ENCODE measurements around the gene TKTL1.

Gene TKTL1

GRCh38 chrX:154362085-154362742 is 66.6 kb downstream of the TKTL1 start:
- no peak for DNase-seq (ENCODE audit: low spot score)

DNA sequence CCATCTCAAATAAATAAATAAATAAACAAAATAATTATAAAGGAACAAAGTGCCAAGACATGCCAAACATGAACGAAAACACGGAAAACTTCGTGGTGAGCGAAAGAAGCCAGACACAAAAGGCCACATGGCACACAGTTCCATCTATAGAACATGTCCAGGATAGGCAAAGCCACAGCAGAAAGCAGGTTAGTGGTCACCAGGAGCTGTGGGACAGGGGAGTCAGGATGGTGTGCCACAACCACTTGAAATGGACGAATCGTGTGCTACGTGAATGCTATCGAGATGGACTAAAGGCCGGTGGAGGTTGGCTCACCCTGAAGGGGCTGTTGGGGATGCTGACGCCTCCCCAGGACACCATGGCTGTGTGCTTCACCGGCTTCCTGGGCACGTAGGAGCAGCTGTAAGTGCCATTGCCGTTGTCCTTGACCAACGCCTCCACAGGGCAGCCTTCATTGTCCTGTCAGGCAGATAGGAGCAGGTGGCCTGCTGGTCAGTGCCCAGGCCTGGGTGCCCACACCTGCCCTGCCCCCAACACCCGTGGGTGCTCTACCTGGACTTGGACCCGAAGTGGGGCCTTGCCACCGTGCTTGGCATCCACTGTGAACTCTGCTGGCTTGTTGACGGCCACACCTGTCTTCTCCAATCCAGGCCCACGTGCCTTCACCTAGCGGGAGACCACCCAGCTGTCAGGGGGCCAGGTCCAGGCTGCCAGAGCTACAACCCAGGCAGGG is 68.3 kb downstream of the TKTL1 start:
- DNase-seq (ENCODE audit: low spot score): no peak

DNA sequence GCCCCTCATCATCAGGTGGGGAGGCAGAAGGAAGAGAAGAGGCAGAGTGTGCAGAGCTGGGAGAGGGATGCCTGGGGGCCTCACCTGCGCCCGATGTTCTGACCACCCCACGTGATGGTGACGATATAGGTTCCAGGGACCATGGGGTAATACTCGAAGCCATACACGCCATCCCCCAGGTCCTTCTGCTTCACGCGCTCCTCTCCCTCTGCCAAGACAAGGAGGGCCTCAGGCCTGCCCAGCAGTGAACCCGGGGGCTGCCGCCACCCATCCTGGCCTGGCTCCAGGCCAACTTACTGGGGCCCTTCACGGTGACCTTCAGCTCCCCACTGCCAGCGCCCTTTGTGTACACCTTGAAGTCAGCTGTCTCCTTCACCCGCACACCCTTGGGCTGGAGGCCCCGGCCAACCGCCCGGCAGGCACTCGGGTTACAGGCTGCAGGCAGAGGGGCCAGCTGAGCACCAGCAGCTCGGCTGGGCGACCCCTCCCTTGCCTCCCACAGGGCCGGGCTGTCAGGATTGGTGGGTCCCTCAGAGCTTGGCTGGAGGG is 69.5 kb downstream of the TKTL1 start:
- DNase-seq (ENCODE audit: low spot score): no peak

GRCh38 chrX:154365997-154366665 is 70.5 kb downstream of the TKTL1 start:
- no peak for DNase-seq (ENCODE audit: low spot score)

DNA sequence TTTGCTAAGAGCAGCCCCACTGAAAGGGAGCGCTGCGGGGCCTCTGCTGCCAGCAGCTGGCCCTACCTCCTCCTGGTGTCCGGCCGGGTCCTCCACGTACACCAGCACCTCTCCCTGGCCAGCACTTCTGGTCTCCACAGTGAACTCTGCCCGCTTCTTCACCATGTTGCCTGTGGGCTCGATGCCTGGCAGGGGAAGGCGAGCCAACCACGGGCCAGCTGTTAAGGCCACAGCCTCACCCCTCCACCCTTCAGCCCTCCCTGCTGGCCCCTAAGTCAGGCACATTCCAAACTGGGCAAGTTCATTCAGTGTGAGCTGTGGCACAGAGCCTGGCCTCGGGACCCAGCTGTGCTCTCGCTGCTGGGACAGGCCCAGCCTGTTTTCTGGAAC is 71.1 kb downstream of the TKTL1 start:
- no peak for DNase-seq (ENCODE audit: low spot score)

DNA sequence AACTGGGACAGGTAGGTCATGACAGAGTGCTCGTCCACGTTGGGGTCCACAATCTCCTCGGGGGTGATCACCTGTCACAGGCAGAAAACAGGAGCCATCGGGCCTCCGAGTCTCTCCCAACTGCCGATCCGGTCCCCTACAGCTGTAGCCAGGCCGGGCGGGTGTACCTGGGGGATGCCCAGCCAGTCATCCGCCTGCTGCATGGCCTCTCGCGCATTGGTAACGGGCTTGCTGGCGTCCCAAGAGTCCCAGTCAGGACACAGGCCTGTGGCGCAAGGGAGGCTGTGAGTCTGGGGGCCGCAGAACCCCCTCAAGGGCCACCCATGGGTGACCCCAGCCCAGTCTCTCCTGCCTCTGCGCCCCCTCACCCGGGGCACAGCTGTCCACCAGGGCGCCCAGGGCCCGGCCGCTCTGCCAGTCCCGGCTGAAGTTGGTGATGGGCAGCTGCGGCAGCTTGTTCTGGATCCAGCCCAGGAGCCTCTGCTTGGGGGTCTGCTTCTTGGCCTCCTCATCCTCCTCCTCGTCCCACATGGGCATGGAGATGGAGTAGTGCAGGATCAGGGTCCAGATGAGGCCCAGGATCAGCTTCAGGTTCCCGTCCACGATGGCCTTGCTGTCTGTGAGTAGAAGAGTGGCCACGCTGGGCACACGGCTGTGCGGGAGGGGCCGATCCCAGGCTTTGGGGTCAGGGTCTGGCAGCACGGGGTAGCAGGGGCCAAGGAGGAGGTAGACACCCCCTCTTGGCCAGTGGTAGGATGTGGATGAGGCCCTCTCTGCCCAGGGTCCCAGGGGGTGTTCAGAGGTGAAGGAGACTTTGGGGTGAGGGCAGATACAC is 72.1 kb downstream of the TKTL1 start:
- no peak for DNase-seq (ENCODE audit: low spot score)

DNA sequence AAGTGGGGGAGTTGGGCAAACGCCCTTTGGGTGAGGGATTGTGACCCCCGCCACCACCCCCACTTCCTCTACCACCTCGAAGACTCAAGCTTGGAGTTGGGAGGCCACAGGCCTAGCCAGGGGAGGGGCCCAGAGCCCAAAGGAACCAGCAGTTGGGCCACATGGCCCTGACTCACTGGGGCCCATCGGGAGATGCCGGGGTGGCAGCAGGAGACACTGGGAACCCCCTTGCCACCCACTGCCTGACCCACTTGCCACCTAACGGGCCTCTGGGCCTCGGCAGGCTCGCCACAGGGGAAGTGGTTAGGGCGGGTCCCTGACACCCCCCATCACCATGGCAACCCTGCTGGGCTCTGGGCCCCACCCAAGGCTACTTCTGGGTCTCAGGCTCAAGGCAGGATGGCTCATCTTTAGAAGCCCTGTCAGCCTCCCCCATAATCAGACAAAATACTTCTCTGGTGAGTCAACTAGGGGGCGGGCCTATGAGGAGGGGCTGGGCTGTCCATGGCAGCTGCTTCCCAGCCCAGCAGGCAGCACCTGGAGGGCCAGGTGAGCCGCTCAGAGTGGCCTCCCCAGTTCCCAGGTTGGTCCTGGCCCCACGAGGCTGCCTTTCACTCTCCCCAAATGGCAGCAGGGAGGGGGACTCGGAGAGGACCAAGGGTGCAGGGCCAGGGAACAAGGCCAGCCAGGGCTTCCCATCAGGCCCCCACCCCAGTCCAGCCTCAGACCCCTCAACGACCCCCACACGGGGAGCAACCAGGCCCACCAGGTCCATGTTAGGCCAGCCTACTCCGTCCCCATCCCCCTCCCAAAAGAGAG is 73.2 kb downstream of the TKTL1 start:
- DNase-seq (ENCODE audit: low spot score): peak; percentile 95

GRCh38 chrX:154369449-154370299 is 74.1 kb downstream of the TKTL1 start:
- DNase-seq (ENCODE audit: low spot score): peak; percentile 74

- no peak for DNase-seq (ENCODE audit: low spot score)
Measured at GRCh38 chrX:154370300-154371016, 74.9 kb downstream of the TKTL1 start.

- DNase-seq (ENCODE audit: low spot score): peak; percentile 93
Measured at GRCh38 chrX:154371017-154371788, 75.6 kb downstream of the TKTL1 start.

GRCh38 chrX:154371789-154372300 is 76.2 kb downstream of the TKTL1 start:
- DNase-seq (ENCODE audit: low spot score): no peak

DNA sequence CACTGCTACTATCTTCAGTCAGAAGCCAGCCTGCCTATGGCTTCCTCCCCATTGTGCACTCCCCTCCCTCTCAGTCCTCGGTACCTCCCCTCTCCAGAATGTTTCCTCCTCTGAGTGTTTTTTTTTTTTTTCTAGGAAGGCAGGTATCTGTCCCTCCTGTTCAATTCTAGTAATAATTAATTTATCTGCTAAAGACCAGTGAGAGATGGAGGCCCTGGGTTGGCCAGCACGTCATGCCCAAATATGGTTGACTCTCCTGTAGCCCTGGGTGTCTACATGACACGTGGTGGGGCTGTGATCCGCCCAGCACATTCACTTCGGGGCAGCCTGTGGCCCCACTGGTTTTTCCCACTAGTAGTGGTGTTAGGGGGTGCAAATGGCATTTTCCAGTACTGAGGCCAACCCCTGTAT is 77.0 kb downstream of the TKTL1 start:
- DNase-seq (ENCODE audit: low spot score): peak; percentile 42

GRCh38 chrX:154373340-154374306 is 78.0 kb downstream of the TKTL1 start:
- no peak for DNase-seq (ENCODE audit: low spot score)

DNA sequence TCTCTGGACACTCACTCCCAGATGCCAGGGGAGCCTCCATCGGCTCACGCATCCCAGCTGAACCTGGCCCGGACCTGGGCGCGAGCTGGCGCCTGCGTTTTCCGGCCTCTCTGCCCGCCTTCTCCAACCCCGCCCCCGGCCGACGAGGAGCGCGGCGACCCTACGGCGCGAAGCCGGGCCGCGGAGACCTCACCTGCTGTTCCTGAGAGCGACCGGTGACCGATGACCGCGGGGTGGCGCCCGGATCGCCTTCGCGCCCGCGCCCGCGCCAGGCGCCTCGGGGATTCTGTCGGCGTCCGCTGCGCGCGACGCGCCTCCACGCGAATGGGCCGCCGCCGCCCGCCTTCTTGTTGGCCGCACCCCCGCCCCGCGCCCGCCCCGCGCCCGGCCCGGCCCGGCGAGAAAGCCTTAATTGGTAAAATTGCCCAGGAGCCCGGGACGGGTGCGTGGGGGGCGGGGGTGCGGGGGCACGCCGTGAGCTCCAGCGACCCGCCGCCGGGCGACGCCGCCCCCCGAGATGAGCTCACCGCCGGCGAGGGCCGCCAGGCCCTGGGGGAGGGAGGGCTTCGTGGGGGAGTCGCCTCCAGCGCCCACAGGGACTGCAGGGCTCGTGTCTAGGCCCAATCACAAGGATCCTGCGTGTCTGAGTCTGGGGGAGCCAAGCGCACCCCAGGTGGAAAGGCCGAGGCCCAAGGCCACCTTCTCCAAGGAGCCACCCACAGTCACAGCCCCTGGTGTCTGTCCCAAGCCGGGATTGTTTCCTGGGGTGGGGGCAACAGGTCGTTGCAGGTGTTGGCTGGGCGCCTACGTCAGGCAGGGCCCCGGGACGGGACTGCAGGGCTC is 78.9 kb downstream of the TKTL1 start, which contains the start of gene FLNA:
FLNA (minus strand) TSS at position 322 of the 843 bp plus-strand sequence. CDS start 3,389 bp downstream, outside the sequence.
- peak; percentile 28 for DNase-seq (ENCODE audit: low spot score)

GRCh38 chrX:154375156-154375504 is 79.5 kb downstream of the TKTL1 start:
- no peak for DNase-seq (ENCODE audit: low spot score)

- DNase-seq (ENCODE audit: low spot score): no peak
Measured at GRCh38 chrX:154376774-154377173, 81.2 kb downstream of the TKTL1 start.
